GM12878 (cell line): Measurements from ENCODE around the gene SLX4IP. TPM values are rescaled to one million over a fixed set of nuclear protein-coding genes. Genes with fewer than 3 reads are reported as not detected.

Experiments used
- ATAC-seq: fragments of 200-7000 bp; cut with Tn5 transposase; 3 replicates; pipeline ENCODE4 v1.9.1; 2020; ENCODE audit warnings: mild to moderate bottlenecking, moderate library complexity
- BruUV-seq: library from RNA; stranded (reverse); fragments of 400-500 nt; replicated peaks from 2 replicates; lab custom pipeline; 2021; lab: Mats Ljungman, UMichigan
- CTCF ChIA-PET: fragments of 300-600 bp; sonication (Branson Sonifier 250); formaldehyde crosslinking; extraction: SDS; loops from one replicate; lab custom pipeline; 2021; ENCODE audit warnings: inconsistent platforms; lab: Yijun Ruan, JAX
- POLR2A ChIA-PET: fragments of 350-600 bp; formaldehyde crosslinking; extraction: SDS; loops from one replicate; lab custom pipeline; 2021; ENCODE audit warnings: inconsistent platforms; lab: Charles Lee
- RAD21 ChIA-PET: fragments of 300-600 bp; sonication (Branson Sonifier 250); formaldehyde crosslinking; loops from one replicate; lab custom pipeline; 2023; ENCODE audit warnings: antibody characterized with exemption; ENCODE audit not compliant: unreplicated experiment; lab: Charles Lee
- SMC1A ChIA-PET: fragments of 300-600 bp; sonication (Branson Sonifier 250); formaldehyde crosslinking; loops from one replicate; lab custom pipeline; 2023; ENCODE audit not compliant: unreplicated experiment, uncharacterized antibody; lab: Charles Lee
- DNase-seq: peaks from one replicate; pipeline ENCODE4 v3.0.0-alpha.2; 2011; ENCODE audit warnings: low read depth, low spot score
- FAIRE-seq: peaks from 3 replicates; lab custom pipeline; 2011; peaks lifted over from hg19 to GRCh38; lab: Jason Lieb, UNC
- H2AFZ ChIP-seq: 2 replicates; pipeline ENCODE4 v1.6.0; 2011; ENCODE audit warnings: low read depth, low read length, control low read depth; ENCODE audit not compliant: control insufficient read depth
- H3K27ac ChIP-seq: 2 replicates; pipeline ENCODE4 v1.5.1; 2011; ENCODE audit warnings: control low read depth; ENCODE audit not compliant: control insufficient read depth, insufficient read depth
- H3K27me3 ChIP-seq, 2 experiments: replicated peaks in 1 of 2; 2 replicates each; pipeline versions ENCODE4 v1.6.0 to v1.6.1; 2011; ENCODE audit warnings: low read length in 1 of 2; ENCODE audit not compliant: control insufficient read depth in 2 of 2, insufficient read depth in 2 of 2
- H3K36me3 ChIP-seq, 2 experiments: 2 replicates each; pipeline ENCODE4 v1.5.1; 2011; ENCODE audit warnings: low read length in 1 of 2; ENCODE audit not compliant: control insufficient read depth in 2 of 2, insufficient read depth in 2 of 2
- H3K4me1 ChIP-seq: 2 replicates; pipeline ENCODE4 v1.6.1; 2011; ENCODE audit warnings: mild to moderate bottlenecking, low read length, moderate library complexity, mixed read lengths; ENCODE audit not compliant: control insufficient read depth, insufficient read depth
- H3K4me2 ChIP-seq: 2 replicates; pipeline ENCODE4 v1.6.0; 2011; ENCODE audit warnings: control low read depth; ENCODE audit not compliant: control insufficient read depth, insufficient read depth
- H3K4me3 ChIP-seq: fragments of 200-600 bp; sonication (generic); 2 replicates; pipeline ENCODE4 v1.5.1; 2016
- H3K79me2 ChIP-seq: 2 replicates; pipeline ENCODE4 v1.6.0; 2011; ENCODE audit warnings: low read length; ENCODE audit not compliant: control insufficient read depth, insufficient read depth
- H3K9ac ChIP-seq: 2 replicates; pipeline ENCODE4 v1.8.0; 2011; ENCODE audit warnings: low read length, control low read depth, mixed read lengths; ENCODE audit not compliant: control insufficient read depth, insufficient read depth
- H3K9me3 ChIP-seq: replicated peaks from 3 replicates; pipeline ENCODE4 v1.5.1; 2011; ENCODE audit warnings: mild to moderate bottlenecking, low read length; ENCODE audit not compliant: control insufficient read depth, insufficient read depth
- H4K20me1 ChIP-seq: 2 replicates; pipeline ENCODE4 v1.6.0; 2011; ENCODE audit not compliant: control insufficient read depth, insufficient read depth
- GABPA ChIP-seq: IDR thresholded peaks from 2 replicates; pipeline ENCODE4 v1.6.1; 2014; ENCODE audit warnings: antibody characterized with exemption, low read depth, mild to moderate bottlenecking, inconsistent platforms
- HDAC6 ChIP-seq: fragments of 200-600 bp; sonication (generic); IDR thresholded peaks from one replicate; pipeline ENCODE4 v1.8.0; 2017; ENCODE audit warnings: antibody characterized with exemption; ENCODE audit not compliant: unreplicated experiment
- JUNB ChIP-seq: IDR thresholded peaks from 2 replicates; pipeline ENCODE4 v1.6.1; 2016; ENCODE audit warnings: antibody characterized with exemption, mild to moderate bottlenecking
- SIX5 ChIP-seq: IDR thresholded peaks from 2 replicates; pipeline ENCODE4 v1.6.1; 2011; ENCODE audit warnings: mild to moderate bottlenecking, low read depth, low read length, moderate library complexity; ENCODE audit not compliant: severe bottlenecking
- SMC3 ChIP-seq: IDR thresholded peaks from 2 replicates; pipeline ENCODE4 v1.6.1; 2011; ENCODE audit warnings: low read length, improper control_type of control experiment, borderline replicate concordance
- SPI1 ChIP-seq: IDR thresholded peaks from 2 replicates; pipeline ENCODE4 v1.6.1; 2011; ENCODE audit warnings: low read depth, mild to moderate bottlenecking, low read length, moderate library complexity, borderline replicate concordance; ENCODE audit not compliant: insufficient read depth
- TCF7 ChIP-seq: IDR thresholded peaks from 2 replicates; pipeline ENCODE4 v1.6.1; 2014; ENCODE audit warnings: antibody characterized with exemption, borderline replicate concordance
- WGBS: methylation state at CpG from one replicate; pipeline ENCODE4 v1.1.6; 2016; ENCODE audit warnings: low lambda C conversion rate; ENCODE audit not compliant: insufficient replicate concordance, insufficient coverage; ENCODE audit errors: missing lambda C conversion rate; 5-methylcytosine and 5-hydroxymethylcytosine counted together
- in situ Hi-C: fragments of 300-500 bp; cut with MboI; formaldehyde crosslinking; loops from 9 replicates; pipeline ENCODE4 v1.14.3; 2018; ENCODE audit warnings: mixed read lengths
- intact Hi-C: fragments of 100-400 bp; cut with micrococcal nuclease; formaldehyde crosslinking; loops from one replicate; pipeline ENCODE4 v1.14.2; 2022; ENCODE audit not compliant: unreplicated experiment
- polyA plus RNA-seq, 11 experiments: library from polyadenylated mRNA; depleted of rRNA in 4 of 11; unstranded in 6 of 11; stranded (reverse) in 5 of 11; fragments of >200 nt; fragmentation: Nextera tagmentation in 4 of 11; fragmentation: Illumina TruSeq in 1 of 11; extraction: Ambion mirVana in 4 of 11; extraction: Trizol in 1 of 11; gene quantifications; 1 replicate in 1 of 11; 2 replicates in 10 of 11; pipeline versions ENCODE4 v1.2.1 to v1.2.3, GENCODE V29; 2011 to 2016; ENCODE audit warnings: inconsistent platforms in 2 of 11, missing spikeins in 2 of 11, low read depth in 1 of 11
- total RNA-seq, 4 experiments: library from RNA; depleted of rRNA in 3 of 4; stranded (reverse); fragments of >200 nt in 3 of 4; fragmentation: Illumina TruSeq in 1 of 4; extraction: Trizol in 1 of 4; gene quantifications; 2 replicates each; pipeline versions ENCODE4 v1.2.1 to v1.2.3, GENCODE V29; 2013 to 2021
- TF ChIP-seq, protein P1 (sequence below): IDR thresholded peaks from 2 replicates; pipeline ENCODE4 v1.6.1; 2012; ENCODE audit warnings: low read depth, low read length, improper control_type of control experiment
- TF ChIP-seq, protein P2 (sequence below): IDR thresholded peaks from 2 replicates; pipeline ENCODE4 v1.6.1; 2012; ENCODE audit warnings: low read length, inconsistent platforms

SLX4IP gene
- total and polyA plus RNA-seq, 10 of the 15 experiments (the other 5 are each of a cell fraction or from before 2014, with no cell fraction given), result 2.2 to 11.0 (median 6.3) TPM

DNA sequence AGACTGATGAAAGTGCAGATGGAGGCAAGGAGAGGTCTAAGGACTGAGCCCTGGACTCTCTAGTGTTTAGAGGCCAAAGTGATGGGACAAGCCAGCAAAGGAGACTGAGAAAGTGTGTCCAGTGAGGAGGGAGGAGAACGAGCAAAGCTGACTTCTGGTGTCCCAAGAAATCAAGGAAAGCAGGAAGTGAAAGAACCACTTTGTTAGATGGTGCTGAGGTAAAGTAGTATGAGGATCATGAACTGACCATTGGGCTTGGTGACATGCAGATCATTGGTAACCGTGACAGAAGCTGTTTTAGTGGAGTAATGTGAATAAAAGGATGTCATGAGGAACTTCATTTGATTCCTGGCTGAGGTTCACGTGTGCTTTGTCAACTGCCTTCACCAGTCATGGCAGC, 108.4 kb downstream of the SLX4IP start:
- no peak for ATAC-seq
- Histone ChIP-seq H3K9ac (no peak overlapping the region), H3K4me3 (no peak overlapping the region), H3K36me3 (no peaks in the 10 kb centered on the region), H3K4me2 (no peak overlapping the region), H3K27me3 (no peaks in the 10 kb centered on the region), H3K27ac (no peak overlapping the region), H3K79me2 (0 out of 2 replicates have a peak, but pooled peaks cover 1% of the 10 kb centered on the region), H3K4me1 (peaks cover 3% of the 10 kb centered on the region), H3K9me3 (no peaks in the 10 kb centered on the region), H4K20me1 (no peaks in the 10 kb centered on the region), H2AFZ (no peak overlapping the region)
- intact Hi-C loops (no loop called here), in situ Hi-C loops (no loop called here)
- SMC1A ChIA-PET, result interaction anchor here (0.9 kb wide), 2 partner anchors 30 to 63 kb away, joined by 3 to 4 read pairs; no protein-coding TSS in a partner anchor
- POLR2A ChIA-PET, result interaction anchor here (1.0 kb wide), 1 partner anchor 50 kb away, joined by 3 read pairs; no protein-coding TSS in a partner anchor
- CTCF ChIA-PET, result interaction anchor here (0.5 to 1.6 kb wide), 3 partner anchors 9 to 434 kb away, joined by 3 to 8 read pairs (median 4); no protein-coding TSS in a partner anchor
- WGBS, result 47% methylated on average over 3 of the region's 3 CpGs
- DNase-seq, result no peak
- RAD21 ChIA-PET, result interaction anchor here (0.7 to 1.7 kb wide), 2 partner anchors 9 to 29 kb away, joined by 3 to 6 read pairs; no protein-coding TSS in a partner anchor
- no TSS peak for BruUV-seq
- TF ChIP-seq HDAC6, result no peak
- TF ChIP-seq SPI1, result peak; percentile 30; the same call in 1 of the 2 replicates
- FAIRE-seq, result no peak

DNA sequence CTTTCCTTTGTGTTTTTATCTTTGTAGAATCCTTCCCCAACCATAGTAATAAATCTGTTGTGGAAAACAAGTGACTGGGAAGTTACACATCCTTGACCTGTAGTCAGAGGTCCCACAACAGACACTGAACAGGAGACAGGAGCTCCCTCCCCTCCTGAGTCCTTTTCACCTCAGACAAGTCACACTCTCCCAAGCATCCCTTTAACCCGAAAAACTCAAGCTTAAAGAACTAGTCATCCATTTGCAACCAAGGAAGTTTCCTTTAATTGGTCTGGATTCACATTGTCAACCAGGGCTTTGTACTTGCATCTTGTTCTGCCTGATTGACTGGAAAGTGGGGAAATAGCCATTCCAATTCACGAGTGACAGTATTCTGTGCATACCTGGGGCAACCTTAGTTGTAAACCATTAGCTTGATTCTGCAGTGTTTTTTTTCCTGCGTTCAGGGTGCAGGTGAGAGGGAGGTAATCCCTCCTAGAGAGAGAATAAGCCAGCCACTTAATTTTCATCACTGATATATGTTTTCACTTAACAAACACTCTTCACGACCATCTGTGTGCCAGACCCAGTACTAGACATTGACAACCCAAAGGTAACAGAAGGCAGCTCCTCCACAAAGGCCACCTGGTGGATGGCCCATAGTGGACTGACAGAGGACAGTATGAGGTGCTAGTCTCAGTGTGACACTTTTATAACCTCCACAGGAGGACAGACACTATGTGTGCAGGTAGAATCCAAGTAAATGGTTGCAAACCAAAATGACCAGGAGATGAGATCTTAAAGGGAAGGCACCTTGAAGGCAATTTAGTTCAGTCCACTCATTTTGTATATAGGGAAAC, 112.4 kb downstream of the SLX4IP start:
- POLR2A ChIA-PET, result no interaction called here
- no peak for DNase-seq
- in situ Hi-C loops, result no loop called here
- Histone ChIP-seq H3K36me3 (no peaks in the 10 kb centered on the region), H3K27ac (no peak overlapping the region), H3K4me2 (no peak overlapping the region), H3K4me3 (no peak overlapping the region), H3K9me3 (no peaks in the 10 kb centered on the region), H3K27me3 (no peaks in the 10 kb centered on the region), H3K79me2 (no peaks in the 10 kb centered on the region; the same call in 1 of the 2 replicates), H2AFZ (no peak overlapping the region), H3K9ac (no peak overlapping the region), H3K4me1 (peaks cover 21% of the 10 kb centered on the region), H4K20me1 (no peaks in the 10 kb centered on the region)
- CTCF ChIA-PET, result interaction anchor here (1.0 kb wide), 1 partner anchor 231 kb away, joined by 3 read pairs; no protein-coding TSS in a partner anchor
- RAD21 ChIA-PET, result interaction anchor here (0.8 kb wide), 1 partner anchor 866 kb away, joined by 4 read pairs; no protein-coding TSS in a partner anchor
- intact Hi-C loops, result no loop called here
- SMC1A ChIA-PET, result interaction anchor here (1.2 kb wide), 1 partner anchor 70 kb away, joined by 5 read pairs; no protein-coding TSS in a partner anchor
- BruUV-seq, result no TSS peak
- no peak for ATAC-seq
- 54% methylated on average over 4 of the region's 4 CpGs for WGBS
- no peak for FAIRE-seq
- TF ChIP-seq TCF7, result no peak
- TF ChIP-seq, protein P1, sequence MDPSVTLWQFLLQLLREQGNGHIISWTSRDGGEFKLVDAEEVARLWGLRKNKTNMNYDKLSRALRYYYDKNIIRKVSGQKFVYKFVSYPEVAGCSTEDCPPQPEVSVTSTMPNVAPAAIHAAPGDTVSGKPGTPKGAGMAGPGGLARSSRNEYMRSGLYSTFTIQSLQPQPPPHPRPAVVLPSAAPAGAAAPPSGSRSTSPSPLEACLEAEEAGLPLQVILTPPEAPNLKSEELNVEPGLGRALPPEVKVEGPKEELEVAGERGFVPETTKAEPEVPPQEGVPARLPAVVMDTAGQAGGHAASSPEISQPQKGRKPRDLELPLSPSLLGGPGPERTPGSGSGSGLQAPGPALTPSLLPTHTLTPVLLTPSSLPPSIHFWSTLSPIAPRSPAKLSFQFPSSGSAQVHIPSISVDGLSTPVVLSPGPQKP, result no peak
- no peak for TF ChIP-seq JUNB
- no peak for TF ChIP-seq SIX5
- TF ChIP-seq, protein P2, sequence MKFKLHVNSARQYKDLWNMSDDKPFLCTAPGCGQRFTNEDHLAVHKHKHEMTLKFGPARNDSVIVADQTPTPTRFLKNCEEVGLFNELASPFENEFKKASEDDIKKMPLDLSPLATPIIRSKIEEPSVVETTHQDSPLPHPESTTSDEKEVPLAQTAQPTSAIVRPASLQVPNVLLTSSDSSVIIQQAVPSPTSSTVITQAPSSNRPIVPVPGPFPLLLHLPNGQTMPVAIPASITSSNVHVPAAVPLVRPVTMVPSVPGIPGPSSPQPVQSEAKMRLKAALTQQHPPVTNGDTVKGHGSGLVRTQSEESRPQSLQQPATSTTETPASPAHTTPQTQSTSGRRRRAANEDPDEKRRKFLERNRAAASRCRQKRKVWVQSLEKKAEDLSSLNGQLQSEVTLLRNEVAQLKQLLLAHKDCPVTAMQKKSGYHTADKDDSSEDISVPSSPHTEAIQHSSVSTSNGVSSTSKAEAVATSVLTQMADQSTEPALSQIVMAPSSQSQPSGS, result no peak
- no peak for TF ChIP-seq SMC3
- TF ChIP-seq GABPA, result no peak
